ENCODE measurements around the gene SERPINH1.

SERPINH1 gene

GRCh38 chr11:75562836-75563484 lies 907 bp downstream of the SERPINH1 start:
- TF ChIP-seq CTCF (IDR thresholded peaks at IDR 0.05; ENCODE audit: low read depth, low read length), result no peak
- peak; percentile 70 to 84 for DNase-seq (ENCODE audit: low read depth in 2 of 2)
- peak overlapping the region; percentile 95 to 98 for H3K4me3 ChIP-seq (replicated peaks in 1 of 2; ENCODE audit: low read depth in 2 of 2, low read length in 2 of 2)

- TF ChIP-seq CTCF (IDR thresholded peaks at IDR 0.05; ENCODE audit: low read depth, low read length), result no peak
- H3K4me3 ChIP-seq (replicated peaks in 1 of 2; ENCODE audit: low read depth in 2 of 2, low read length in 2 of 2), result peak overlapping the region; percentile 95 to 98
- no peak for DNase-seq (ENCODE audit: low read depth in 2 of 2)
Observed at GRCh38 chr11:75563501-75563977, 1.5 kb downstream of the SERPINH1 start.

GRCh38 chr11:75563978-75564552 lies 2.0 kb downstream of the SERPINH1 start:
- DNase-seq (ENCODE audit: low read depth in 2 of 2), result peak; percentile 92 to 96
- peak overlapping the region; percentile 95 to 98 for H3K4me3 ChIP-seq (replicated peaks in 1 of 2; ENCODE audit: low read depth in 2 of 2, low read length in 2 of 2)
- TF ChIP-seq CTCF (IDR thresholded peaks at IDR 0.05; ENCODE audit: low read depth, low read length), result peak; percentile 76

- DNase-seq (ENCODE audit: low read depth in 2 of 2), result peak; percentile 70 to 88
- TF ChIP-seq CTCF (IDR thresholded peaks at IDR 0.05; ENCODE audit: low read depth, low read length), result no peak
Observed at GRCh38 chr11:75565221-75565814, 3.3 kb downstream of the SERPINH1 start.

GRCh38 chr11:75565916-75566762 lies 4.1 kb downstream of the SERPINH1 start:
- no peak for DNase-seq (ENCODE audit: low read depth in 2 of 2)
- peak overlapping the region; percentile 95 to 98 for H3K4me3 ChIP-seq (replicated peaks in 1 of 2; ENCODE audit: low read depth in 2 of 2, low read length in 2 of 2)
- no peak for TF ChIP-seq CTCF (IDR thresholded peaks at IDR 0.05; ENCODE audit: low read depth, low read length)

More at GRCh38 chr11:75565221-75565814, 3.3 kb downstream of the SERPINH1 start:
- H3K4me3 ChIP-seq (replicated peaks in 1 of 2; ENCODE audit: low read depth in 2 of 2, low read length in 2 of 2), result peak overlapping the region; percentile 95 to 98

GRCh38 chr11:75566763-75567279 lies 4.8 kb downstream of the SERPINH1 start:
- no peak overlapping the region for H3K4me3 ChIP-seq (replicated peaks in 1 of 2; ENCODE audit: low read depth in 2 of 2, low read length in 2 of 2)
- no peak for DNase-seq (ENCODE audit: low read depth in 2 of 2)
- no peak for TF ChIP-seq CTCF (IDR thresholded peaks at IDR 0.05; ENCODE audit: low read depth, low read length)
